AG09319 (cell line): Measurements from ENCODE around the gene COL6A3.

Experiments
- DNase-seq: peaks from one replicate; pipeline ENCODE4 v3.0.0-alpha.2; 2010; ENCODE audit warnings: low read depth; ENCODE audit errors: extremely low read depth
- TF ChIP-seq, protein P1 (sequence below): IDR thresholded peaks from 2 replicates; pipeline ENCODE4 v1.5.1; 2011; ENCODE audit warnings: low read depth, mild to moderate bottlenecking, inconsistent platforms, low read length, moderate library complexity

The COL6A3 gene

GRCh38 chr2:237322564-237322963 lies 91.4 kb downstream of the COL6A3 start:
- TF ChIP-seq, protein P1, sequence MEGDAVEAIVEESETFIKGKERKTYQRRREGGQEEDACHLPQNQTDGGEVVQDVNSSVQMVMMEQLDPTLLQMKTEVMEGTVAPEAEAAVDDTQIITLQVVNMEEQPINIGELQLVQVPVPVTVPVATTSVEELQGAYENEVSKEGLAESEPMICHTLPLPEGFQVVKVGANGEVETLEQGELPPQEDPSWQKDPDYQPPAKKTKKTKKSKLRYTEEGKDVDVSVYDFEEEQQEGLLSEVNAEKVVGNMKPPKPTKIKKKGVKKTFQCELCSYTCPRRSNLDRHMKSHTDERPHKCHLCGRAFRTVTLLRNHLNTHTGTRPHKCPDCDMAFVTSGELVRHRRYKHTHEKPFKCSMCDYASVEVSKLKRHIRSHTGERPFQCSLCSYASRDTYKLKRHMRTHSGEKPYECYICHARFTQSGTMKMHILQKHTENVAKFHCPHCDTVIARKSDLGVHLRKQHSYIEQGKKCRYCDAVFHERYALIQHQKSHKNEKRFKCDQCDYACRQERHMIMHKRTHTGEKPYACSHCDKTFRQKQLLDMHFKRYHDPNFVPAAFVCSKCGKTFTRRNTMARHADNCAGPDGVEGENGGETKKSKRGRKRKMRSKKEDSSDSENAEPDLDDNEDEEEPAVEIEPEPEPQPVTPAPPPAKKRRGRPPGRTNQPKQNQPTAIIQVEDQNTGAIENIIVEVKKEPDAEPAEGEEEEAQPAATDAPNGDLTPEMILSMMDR, result peak; percentile 14
- DNase-seq, result no peak

DNA sequence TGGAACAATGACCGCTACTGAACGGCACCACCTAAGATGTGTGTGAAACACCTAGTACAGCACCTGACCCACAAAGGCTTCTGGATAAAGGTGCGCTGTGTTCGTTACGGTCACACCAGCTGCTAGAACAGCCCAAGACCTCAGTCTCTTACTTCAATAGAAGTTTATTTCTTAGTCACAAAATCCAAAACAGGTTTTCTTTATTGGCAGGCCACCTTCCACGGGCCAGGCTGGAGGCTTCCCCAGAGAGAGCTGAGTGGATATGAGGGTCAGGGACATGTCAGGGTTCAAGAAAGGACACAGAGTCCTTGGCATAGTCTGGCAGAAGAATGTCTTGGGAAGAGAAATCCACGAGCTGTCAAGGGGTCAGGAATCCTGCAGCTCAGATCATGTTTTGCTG lies 92.2 kb downstream of the COL6A3 start:
- no peak for DNase-seq
- TF ChIP-seq, protein P1, result no peak

GRCh38 chr2:237320801-237321560 lies 93.0 kb downstream of the COL6A3 start:
- no peak for DNase-seq
- TF ChIP-seq, protein P1, result no peak

- DNase-seq, result no peak
- TF ChIP-seq, protein P1, result no peak
Measured at GRCh38 chr2:237319887-237320286, 94.1 kb downstream of the COL6A3 start.

DNA sequence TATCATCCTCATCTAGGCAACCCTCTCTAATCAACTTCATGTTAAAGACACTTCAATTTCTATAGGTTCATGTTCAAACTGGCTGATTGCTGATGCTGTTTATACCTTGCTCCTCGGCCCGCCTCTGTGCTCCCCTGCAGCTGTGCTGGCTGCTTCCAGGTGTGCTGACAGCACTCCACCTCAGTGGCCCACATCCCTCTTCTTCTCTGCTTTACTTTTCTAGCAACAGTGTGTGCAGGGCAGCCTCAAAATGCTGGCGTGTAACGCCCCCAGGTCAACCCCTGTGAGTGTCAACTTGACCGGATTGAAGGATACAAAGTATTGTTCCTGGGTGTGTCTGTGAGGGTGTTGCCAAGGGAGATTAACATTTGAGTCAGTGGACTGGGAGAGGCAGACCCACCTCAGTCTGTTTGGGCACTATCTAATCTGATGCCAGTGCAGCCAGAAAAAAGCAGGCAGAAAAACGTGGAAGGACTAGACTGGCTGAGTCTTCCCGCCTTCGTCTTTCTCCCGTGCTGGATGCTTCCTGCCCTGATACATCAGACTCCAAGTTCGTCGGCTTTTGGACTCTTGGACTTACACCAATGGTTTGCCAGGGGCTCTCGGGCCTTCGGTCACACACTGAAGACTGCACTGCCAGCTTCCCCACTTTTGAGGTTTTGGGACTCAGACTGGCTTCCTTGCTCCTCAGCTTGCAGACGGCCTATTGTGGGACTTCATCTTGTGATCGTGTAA lies 94.7 kb downstream of the COL6A3 start:
- TF ChIP-seq, protein P1, result no peak
- no peak for DNase-seq

GRCh38 chr2:237316339-237316738 lies 97.6 kb downstream of the COL6A3 start:
- TF ChIP-seq, protein P1, result no peak
- no peak for DNase-seq

- TF ChIP-seq, protein P1, result no peak
- no peak for DNase-seq
Measured at GRCh38 chr2:237315829-237316225, 98.1 kb downstream of the COL6A3 start.
